Endothelial cell of umbilical vein (primary cell): ENCODE results near the gene SULT4A1. TPM values are rescaled to one million over a fixed set of nuclear protein-coding genes. Genes with fewer than 3 reads are reported as not detected.

ENCODE experiments used
- BruUV-seq: library from RNA; stranded (reverse); fragments of 400-500 nt; replicated peaks from 2 replicates; lab custom pipeline; 2021; lab: Mats Ljungman, UMichigan
- CTCF ChIA-PET: fragments of 300-600, 350-600 bp; sonication (Branson Sonifier 250); formaldehyde crosslinking; loops from one replicate; lab custom pipeline; 2021; ENCODE audit warnings: antibody characterized with exemption, inconsistent platforms; lab: Charles Lee
- POLR2A ChIA-PET: fragments of 300-600, 350-600 bp; sonication (Branson Sonifier 250); formaldehyde crosslinking; loops from one replicate; lab custom pipeline; 2021; ENCODE audit warnings: antibody characterized with exemption, inconsistent platforms; lab: Charles Lee
- DNase-seq: peaks from one replicate; pipeline ENCODE4 v3.0.0-alpha.2; 2011; ENCODE audit warnings: low read depth, low spot score
- FAIRE-seq: peaks from 2 replicates; lab custom pipeline; 2011; peaks lifted over from hg19 to GRCh38; lab: Jason Lieb, UNC
- H2AFZ ChIP-seq: 2 replicates; pipeline ENCODE4 v1.6.0; 2012; ENCODE audit warnings: low read depth, low read length, control low read depth, inconsistent platforms
- H3K27ac ChIP-seq: 2 replicates; pipeline ENCODE4 v1.5.1; 2011; ENCODE audit warnings: low read depth, mild to moderate bottlenecking, control low read depth, low read length, moderate library complexity; ENCODE audit not compliant: insufficient read depth
- H3K27me3 ChIP-seq, 2 experiments: 2 replicates each; pipeline versions ENCODE4 v1.6.0 to v1.6.1; 2011; ENCODE audit warnings: low read length in 2 of 2, mixed read lengths in 1 of 2; ENCODE audit not compliant: control insufficient read depth in 2 of 2, insufficient read depth in 2 of 2
- H3K36me3 ChIP-seq, 2 experiments: 2 replicates in 1 of 2; 3 replicates in 1 of 2; pipeline ENCODE4 v1.5.1; 2011; ENCODE audit warnings: low read length in 2 of 2, mild to moderate bottlenecking in 1 of 2, moderate library complexity in 1 of 2; ENCODE audit not compliant: control insufficient read depth in 2 of 2, insufficient read depth in 2 of 2; ENCODE audit errors: extremely low read depth in 1 of 2
- H3K4me1 ChIP-seq: 3 replicates; pipeline ENCODE4 v1.5.1; 2011; ENCODE audit warnings: mild to moderate bottlenecking, low read length; ENCODE audit not compliant: control insufficient read depth, insufficient read depth; ENCODE audit errors: extremely low read depth
- H3K4me2 ChIP-seq: 2 replicates; pipeline ENCODE4 v1.6.1; 2011; ENCODE audit warnings: low read length, control low read depth, mixed read lengths; ENCODE audit not compliant: insufficient read depth
- H3K4me3 ChIP-seq, 3 experiments: fragments of 200-600 bp in 1 of 3; sonication (generic), shearing (Covaris generic) in 1 of 3; replicated peaks in 1 of 3; 2 replicates each; pipeline ENCODE4 v1.5.1; 2011 to 2016; ENCODE audit warnings: control low read depth in 3 of 3, low read length in 3 of 3, mild to moderate bottlenecking in 2 of 3, inconsistent platforms in 1 of 3, low read depth in 1 of 3, moderate library complexity in 1 of 3; ENCODE audit not compliant: insufficient read depth in 1 of 3
- H3K79me2 ChIP-seq: 2 replicates; pipeline ENCODE4 v1.6.0; 2012; ENCODE audit warnings: low read length, inconsistent platforms; ENCODE audit not compliant: control insufficient read depth, insufficient read depth
- H3K9ac ChIP-seq: replicated peaks from 2 replicates; pipeline ENCODE3; 2011; ENCODE audit warnings: low read length, control low read depth; ENCODE audit not compliant: insufficient read depth; ENCODE audit errors: extremely low read depth
- H3K9me1 ChIP-seq: replicated peaks from 3 replicates; pipeline ENCODE4 v1.6.0; 2011; ENCODE audit warnings: mild to moderate bottlenecking, low read length; ENCODE audit not compliant: control insufficient read depth, insufficient read depth; ENCODE audit errors: extremely low read depth
- H3K9me3 ChIP-seq: replicated peaks from 2 replicates; pipeline ENCODE4 v1.5.1; 2012; ENCODE audit warnings: low read length, inconsistent platforms; ENCODE audit not compliant: control insufficient read depth, insufficient read depth
- H4K20me1 ChIP-seq: replicated peaks from 2 replicates; pipeline ENCODE3; 2011; ENCODE audit warnings: mild to moderate bottlenecking, low read length; ENCODE audit not compliant: control insufficient read depth, insufficient read depth; ENCODE audit errors: extremely low read depth
- CTCF ChIP-seq, 2 donors: IDR thresholded peaks; 1 replicate in 1 of 2; 2 replicates in 1 of 2; pipeline ENCODE4 v1.5.1; 2011; ENCODE audit warnings: low read length in 2 of 2, mild to moderate bottlenecking in 2 of 2, moderate library complexity in 2 of 2, control low read depth in 1 of 2, inconsistent platforms in 1 of 2, low read depth in 1 of 2; ENCODE audit not compliant: insufficient read depth in 1 of 2; ENCODE audit errors: extremely low read depth in 1 of 2
- EZH2 ChIP-seq: IDR thresholded peaks from 2 replicates; pipeline ENCODE4 v1.6.1; 2012; ENCODE audit warnings: borderline replicate concordance, low read depth, mild to moderate bottlenecking, moderate library complexity, low read length, inconsistent platforms; ENCODE audit not compliant: severe bottlenecking
- FOS ChIP-seq: IDR thresholded peaks from 2 replicates; pipeline ENCODE4 v1.6.1; 2011; ENCODE audit warnings: mild to moderate bottlenecking, low read length, moderate library complexity, borderline replicate concordance; ENCODE audit not compliant: insufficient read depth
- GATA2 ChIP-seq: IDR thresholded peaks from 2 replicates; pipeline ENCODE4 v1.7.0; 2011; ENCODE audit warnings: low read depth, mild to moderate bottlenecking, moderate library complexity, mixed read lengths, low read length; ENCODE audit not compliant: insufficient read length, insufficient read depth
- JUN ChIP-seq: IDR thresholded peaks from 2 replicates; pipeline ENCODE4 v1.6.1; 2011; ENCODE audit warnings: borderline replicate concordance, low read depth; ENCODE audit not compliant: insufficient read length, insufficient read depth
- MYC ChIP-seq: IDR thresholded peaks from one replicate; pipeline ENCODE4 v1.6.1; 2011; ENCODE audit warnings: mild to moderate bottlenecking, low read depth, low read length
- POLR2A ChIP-seq: IDR thresholded peaks from 2 replicates; pipeline ENCODE4 v1.6.1; 2012; ENCODE audit warnings: low read depth, mild to moderate bottlenecking, control low read depth, low read length
- POLR2AphosphoS5 ChIP-seq: IDR thresholded peaks from 2 replicates; pipeline ENCODE4 v1.6.1; 2012; ENCODE audit warnings: low read depth, mild to moderate bottlenecking, control low read depth, low read length, moderate library complexity; ENCODE audit not compliant: insufficient read depth
- dilution Hi-C: fragments of 300-500 bp; cut with MboI; formaldehyde crosslinking; loops from one replicate; pipeline ENCODE4 v1.15.0; 2019; ENCODE audit warnings: low sequenced_read_pairs; ENCODE audit not compliant: extremely low pct_ligation_motif_present
- intact Hi-C: fragments of 100-400 bp; cut with micrococcal nuclease; formaldehyde crosslinking; loops from one replicate; pipeline ENCODE4 v1.10.0; 2022
- polyA plus RNA-seq, 4 experiments: library from polyadenylated mRNA; depleted of rRNA in 3 of 4; stranded (reverse) in 3 of 4; unstranded in 1 of 4; fragments of >200 nt; gene quantifications; 2 replicates each; pipeline versions ENCODE4 v1.2.1 to v1.2.3, GENCODE V29; 2011 to 2012; ENCODE audit warnings: missing spikeins in 1 of 4
- total RNA-seq: library from RNA; stranded (reverse); gene quantifications from 2 replicates; pipeline ENCODE4 v1.2.3, GENCODE V29; 2021
- TF ChIP-seq, protein P1 (sequence below): IDR thresholded peaks from 2 replicates; pipeline ENCODE4 v1.6.1; 2011; ENCODE audit not compliant: insufficient read depth, insufficient read length

SULT4A1 gene
- total and polyA plus RNA-seq, 2 donors (not counting 3 experiments of a cell fraction or from before 2014, with no cell fraction given): 0.48 TPM; not detected in 1

GRCh38 chr22:43882122-43882767 is 19.9 kb upstream of the SULT4A1 start:
- Histone ChIP-seq H3K36me3 (no peaks in the 10 kb centered on the region), H3K79me2 (no peaks in the 10 kb centered on the region), H3K4me1 (no peaks in the 10 kb centered on the region), H3K27ac (no peak overlapping the region), H3K4me3 (no peak overlapping the region), H3K27me3 (no peaks in the 10 kb centered on the region), H3K4me2 (no peak overlapping the region), H3K9me3 (no peaks in the 10 kb centered on the region), H4K20me1 (no peaks in the 10 kb centered on the region), H2AFZ (no peak overlapping the region), H3K9me1 (no peaks in the 10 kb centered on the region), H3K9ac (no peak overlapping the region)
- dilution Hi-C loops (no loop called here), intact Hi-C loops (no loop called here)
- no TSS peak for BruUV-seq
- TF ChIP-seq JUN (no peak), FOS (no peak), GATA2 (no peak), POLR2A (no peak), MYC (no peak), EZH2 (no peak), POLR2AphosphoS5 (no peak), CTCF (IDR thresholded peaks at IDR 0.05; ENCODE audit: extremely low read depth in 1 of 2, insufficient read depth in 1 of 2, low read depth in 1 of 2, low read length in 2 of 2) (no peak)
- TF ChIP-seq, protein P1, sequence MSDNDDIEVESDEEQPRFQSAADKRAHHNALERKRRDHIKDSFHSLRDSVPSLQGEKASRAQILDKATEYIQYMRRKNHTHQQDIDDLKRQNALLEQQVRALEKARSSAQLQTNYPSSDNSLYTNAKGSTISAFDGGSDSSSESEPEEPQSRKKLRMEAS: no peak
- POLR2A ChIA-PET: no interaction called here
- FAIRE-seq (no peak), DNase-seq (no peak)
- CTCF ChIA-PET: interaction anchor here (0.6 to 2.4 kb wide), 23 partner anchors 10 to 745 kb away, joined by 3 to 92 read pairs (median 6); partner anchors contain the start of genes PNPLA3 and SULT4A1
